Measurements from ENCODE around the gene RPL12.

RPL12 gene

GRCh38 chr9:127405344-127406125, 45.7 kb downstream of the RPL12 start:
- DNase-seq (ENCODE audit: low read depth, low spot score) = no peak

DNA sequence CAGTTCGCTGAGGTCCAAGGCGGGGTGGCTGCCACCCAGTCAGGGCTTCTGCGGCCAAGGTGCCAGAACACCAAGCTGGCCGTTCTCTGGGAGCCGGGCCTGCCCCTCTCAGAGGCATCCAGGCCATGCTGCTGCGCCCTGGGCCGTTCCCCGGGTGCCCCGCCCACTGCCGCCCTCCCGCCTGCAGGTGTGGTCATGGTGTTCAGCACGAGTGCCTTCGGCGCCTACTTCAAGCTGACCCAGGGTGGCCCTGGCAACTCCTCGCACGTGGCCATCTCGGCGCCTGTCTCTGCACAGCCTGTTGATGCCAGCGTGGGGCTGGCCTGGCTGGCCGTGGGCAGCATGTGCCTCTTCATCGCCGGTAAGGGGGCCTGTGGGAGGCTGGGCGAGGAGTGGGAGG, 46.6 kb downstream of the RPL12 start:
- no peak for DNase-seq (ENCODE audit: low read depth, low spot score)

GRCh38 chr9:127403507-127404192, 47.6 kb downstream of the RPL12 start:
- no peak for DNase-seq (ENCODE audit: low read depth, low spot score)

DNA sequence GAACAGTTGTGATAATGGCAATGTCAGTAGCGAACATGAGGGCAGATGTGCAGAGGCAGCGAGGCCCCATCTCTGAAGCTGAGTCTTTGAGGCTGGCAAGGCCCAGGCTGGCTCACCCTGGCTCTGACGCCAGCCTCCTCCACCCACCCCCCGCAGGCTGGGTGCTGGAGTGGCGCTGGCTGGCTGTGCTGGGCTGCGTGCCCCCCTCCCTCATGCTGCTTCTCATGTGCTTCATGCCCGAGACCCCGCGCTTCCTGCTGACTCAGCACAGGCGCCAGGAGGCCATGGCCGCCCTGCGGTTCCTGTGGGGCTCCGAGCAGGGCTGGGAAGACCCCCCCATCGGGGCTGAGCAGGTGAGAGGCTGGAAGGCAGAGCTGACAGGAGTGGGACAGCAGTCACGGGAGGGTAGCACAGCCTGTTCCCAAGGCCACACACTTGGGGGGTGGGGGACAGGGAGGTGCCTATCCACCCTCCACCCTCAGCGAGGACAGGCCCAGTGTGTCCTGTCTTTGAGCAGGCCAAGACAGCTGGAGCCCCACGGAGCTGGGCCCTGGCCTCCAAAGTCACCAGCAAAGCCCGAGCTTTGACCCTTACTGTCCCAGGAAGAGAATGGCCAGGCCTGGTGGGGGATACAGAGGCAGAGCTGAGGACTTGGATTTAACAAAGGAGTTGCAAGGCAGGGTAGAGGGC, 48.7 kb downstream of the RPL12 start:
- no peak for DNase-seq (ENCODE audit: low read depth, low spot score)

DNA sequence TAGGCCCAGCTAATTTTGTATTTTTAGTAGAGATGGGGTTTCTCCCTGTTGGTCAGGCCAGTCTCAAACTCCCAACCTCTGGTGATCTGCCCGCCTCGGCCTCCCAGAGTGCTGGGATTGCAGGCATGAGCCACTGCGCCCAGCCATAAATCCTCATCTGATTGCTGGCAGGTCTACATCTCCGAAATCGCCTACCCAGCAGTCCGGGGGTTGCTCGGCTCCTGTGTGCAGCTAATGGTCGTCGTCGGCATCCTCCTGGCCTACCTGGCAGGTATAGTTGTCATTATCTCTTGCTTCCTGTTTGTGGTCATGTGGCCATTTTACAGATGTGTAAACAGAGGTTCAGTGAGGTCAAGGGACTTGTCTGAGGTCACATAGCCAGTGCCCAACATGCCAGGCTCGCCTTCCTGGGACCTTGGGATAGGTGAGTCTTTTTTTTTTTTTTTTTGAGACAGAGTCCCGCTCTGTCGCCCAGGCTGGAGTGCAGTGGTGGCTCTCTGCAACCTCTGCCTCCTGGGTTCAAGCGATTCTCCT, 51.4 kb downstream of the RPL12 start:
- DNase-seq (ENCODE audit: low read depth, low spot score) = no peak

DNA sequence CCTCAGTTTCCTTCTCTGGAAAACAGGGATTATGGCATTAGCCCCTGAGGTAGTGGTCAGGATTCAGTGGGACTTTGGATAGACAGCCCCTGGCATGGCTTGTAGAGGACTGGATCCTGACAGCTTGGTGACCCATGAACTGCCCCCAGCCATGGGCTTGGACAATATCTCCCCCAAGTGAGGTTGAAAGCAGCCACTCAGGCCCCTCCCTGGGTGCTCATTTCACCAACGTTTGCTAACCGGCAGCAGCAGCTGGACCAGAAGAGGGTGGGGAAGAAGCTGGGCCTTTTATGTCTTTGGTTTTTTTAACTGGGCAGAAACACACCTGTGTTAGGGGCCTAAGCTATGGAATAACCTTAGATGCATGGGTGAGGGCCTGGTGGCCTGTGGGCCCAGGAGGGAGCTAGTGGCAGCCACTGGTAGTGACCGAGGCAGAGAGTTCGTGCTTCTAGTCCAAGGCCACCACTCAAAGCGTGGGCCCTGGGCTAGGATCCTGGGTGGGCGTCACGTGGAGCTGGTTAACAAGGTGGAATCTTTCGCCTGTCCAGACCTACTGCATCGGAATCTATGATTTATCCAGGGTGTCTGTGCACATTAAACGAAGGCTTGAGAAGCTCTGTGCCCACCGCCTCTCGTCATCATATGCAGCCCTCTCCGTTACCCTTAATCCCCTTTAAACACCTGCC, 52.3 kb downstream of the RPL12 start:
- no peak for DNase-seq (ENCODE audit: low read depth, low spot score)

- DNase-seq (ENCODE audit: low read depth, low spot score) = no peak
These were observed 52.9 kb downstream of the RPL12 start for GRCh38 chr9:127398275-127398647.
